ENCODE data around the gene PSMD9.
"Not testable (repeated sequence)": the region's sequence is repeated elsewhere in the genome, so short reads cannot be mapped to it uniquely, and the experiment has no call there.

PSMD9 gene

DNA sequence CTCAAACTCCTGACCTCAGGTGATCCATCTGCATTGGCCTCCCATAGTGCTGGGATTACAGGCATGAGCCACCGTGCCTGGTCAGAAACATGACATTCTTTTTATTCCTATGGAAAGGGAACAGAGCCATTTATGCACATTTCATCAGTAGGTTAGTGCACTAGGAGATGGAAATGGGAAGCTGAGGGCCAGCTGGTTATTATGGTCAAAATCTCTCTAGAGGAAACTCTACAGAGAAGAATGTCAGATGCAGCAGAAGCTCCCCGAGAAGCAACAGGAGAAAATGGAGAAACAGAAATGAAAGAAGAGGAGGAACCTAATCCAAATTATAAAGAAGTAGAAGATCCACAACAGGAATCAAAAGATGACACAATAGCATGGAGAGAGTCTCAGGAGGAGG lies 32.5 kb downstream of the PSMD9 start:
- DNase-seq (ENCODE audit: low read depth), result no peak

DNA sequence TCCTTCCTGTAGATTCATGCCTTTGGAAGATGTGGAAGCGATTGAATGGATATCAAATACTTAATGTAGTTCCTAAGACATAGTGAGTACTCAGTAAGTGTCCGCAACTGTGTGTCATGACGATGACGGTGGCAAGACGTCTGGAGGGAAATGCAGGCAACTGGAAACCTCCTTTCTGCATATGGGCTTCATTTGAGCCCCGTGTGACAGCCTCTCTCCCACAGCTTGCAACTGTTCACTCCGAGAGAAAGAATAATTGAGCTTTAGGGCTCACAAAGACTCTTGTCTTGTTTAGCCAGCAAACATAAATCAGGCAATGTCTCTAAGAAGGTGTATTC lies 36.7 kb downstream of the PSMD9 start:
- DNase-seq (ENCODE audit: low read depth), result no peak

DNA sequence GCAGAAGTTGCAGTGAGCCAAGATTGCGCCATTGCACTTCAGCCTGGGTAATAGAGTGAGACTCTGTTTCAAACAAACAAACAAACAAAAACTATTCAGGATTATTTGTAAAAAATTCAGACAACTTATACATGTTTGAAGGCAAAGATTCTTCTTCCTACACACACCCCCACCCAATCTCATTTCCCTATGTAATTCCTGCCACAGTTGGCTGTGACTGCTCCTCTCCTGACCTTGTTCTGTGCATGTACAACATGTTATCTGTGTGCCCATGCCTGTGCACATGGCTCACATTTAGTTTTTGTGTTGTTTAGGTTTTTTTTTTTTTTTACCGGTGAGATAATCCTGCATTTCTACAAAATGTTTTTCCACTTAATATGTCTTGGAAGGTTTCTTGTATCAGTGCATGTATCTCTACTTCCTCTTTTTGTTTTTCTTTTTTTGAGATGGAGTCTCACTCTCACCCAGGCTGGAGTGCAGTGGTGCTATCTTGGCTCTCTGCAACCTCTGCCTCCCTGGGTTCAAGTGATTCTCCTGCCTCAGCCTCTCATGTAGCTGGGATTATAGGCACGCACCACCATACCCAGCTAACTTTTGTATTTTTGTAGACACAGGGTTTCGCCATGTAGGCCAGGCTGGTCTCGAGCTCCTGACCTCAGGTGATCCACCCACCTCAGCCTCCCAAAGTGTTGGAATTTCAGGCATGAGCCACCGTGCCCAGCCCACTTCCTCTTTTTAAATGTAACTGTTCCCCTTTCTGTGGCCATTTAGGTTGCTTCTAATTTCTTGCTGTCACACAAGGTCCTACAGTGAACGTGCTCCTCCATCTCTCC lies 38.5 kb downstream of the PSMD9 start:
- no peak for DNase-seq (ENCODE audit: low read depth)

DNA sequence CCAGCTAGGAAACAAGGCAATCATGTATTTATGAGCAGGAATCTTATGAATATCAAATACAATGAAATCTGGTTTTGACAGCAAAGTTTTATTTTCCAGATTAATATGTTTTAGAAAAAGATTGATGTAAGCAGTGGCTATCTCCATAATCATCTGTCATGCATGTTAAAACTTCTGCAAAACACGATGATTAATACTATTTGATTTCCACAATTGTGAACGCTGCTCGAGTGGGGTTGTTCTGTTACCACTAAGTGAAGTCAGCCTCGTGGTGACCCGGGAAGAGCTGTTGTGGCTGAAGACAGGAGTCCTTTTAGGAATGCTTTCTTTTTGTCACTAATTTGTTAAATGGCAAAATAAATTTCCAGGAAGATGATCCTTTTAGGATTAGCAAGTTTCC lies 39.2 kb downstream of the PSMD9 start:
- no peak for DNase-seq (ENCODE audit: low read depth)

DNA sequence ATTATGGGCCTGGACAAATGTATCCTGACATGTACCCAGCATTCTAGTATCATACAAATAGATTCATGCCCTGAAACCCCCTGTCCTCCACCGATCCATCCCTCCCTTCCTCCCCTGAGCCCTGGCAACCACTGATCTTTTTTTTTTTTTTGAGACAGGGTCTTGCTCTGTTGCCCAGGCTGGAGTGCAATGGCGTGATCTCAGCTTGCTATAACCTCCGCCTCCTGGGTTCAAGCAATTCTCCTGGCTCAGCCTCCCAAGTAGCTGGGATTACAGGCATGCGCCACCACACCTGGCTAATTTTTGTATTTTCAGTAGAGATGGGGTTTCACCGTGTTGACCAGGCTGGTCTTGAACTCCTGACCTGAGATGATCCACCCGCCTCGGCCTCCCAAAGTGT lies 41.0 kb downstream of the PSMD9 start:
- not testable (repeated sequence) for DNase-seq (ENCODE audit: low read depth)

DNA sequence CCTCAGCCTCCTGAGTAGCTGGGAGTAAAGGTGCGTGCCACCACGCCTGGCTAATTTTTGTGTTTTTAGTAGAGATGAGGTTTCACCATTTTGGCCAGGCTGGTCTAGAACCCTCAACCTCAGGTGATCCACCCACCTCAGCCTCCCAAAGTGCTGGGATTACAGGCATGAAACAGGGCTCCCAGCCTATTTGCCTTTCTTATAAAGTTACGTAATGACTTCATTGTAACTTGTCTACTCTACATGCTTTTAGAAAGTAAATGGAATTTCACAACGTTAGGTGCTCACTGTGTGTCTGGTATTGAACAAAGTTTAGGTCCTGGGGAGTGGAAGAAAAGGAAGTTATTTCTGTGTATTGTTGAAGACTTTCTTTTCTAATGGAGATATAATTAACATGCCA lies 42.3 kb downstream of the PSMD9 start:
- no peak for DNase-seq (ENCODE audit: low read depth)

DNA sequence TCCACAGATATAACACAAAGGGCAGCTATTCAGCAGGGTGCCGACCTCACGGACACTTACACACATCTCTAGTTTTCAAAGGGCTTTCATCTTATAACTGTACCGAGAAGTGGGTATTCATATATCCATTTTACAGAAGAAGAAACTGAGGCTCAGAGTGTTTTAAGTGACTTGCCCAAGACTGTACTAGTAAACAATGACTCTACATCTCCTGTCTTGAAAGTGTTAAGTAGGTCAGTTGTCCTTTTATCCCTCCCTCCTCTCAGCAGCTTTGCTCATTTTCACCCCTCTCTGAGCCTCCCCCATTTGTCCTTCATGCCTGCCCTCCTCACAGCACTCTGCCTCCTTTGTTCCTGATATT lies 43.6 kb downstream of the PSMD9 start:
- no peak for DNase-seq (ENCODE audit: low read depth)

DNA sequence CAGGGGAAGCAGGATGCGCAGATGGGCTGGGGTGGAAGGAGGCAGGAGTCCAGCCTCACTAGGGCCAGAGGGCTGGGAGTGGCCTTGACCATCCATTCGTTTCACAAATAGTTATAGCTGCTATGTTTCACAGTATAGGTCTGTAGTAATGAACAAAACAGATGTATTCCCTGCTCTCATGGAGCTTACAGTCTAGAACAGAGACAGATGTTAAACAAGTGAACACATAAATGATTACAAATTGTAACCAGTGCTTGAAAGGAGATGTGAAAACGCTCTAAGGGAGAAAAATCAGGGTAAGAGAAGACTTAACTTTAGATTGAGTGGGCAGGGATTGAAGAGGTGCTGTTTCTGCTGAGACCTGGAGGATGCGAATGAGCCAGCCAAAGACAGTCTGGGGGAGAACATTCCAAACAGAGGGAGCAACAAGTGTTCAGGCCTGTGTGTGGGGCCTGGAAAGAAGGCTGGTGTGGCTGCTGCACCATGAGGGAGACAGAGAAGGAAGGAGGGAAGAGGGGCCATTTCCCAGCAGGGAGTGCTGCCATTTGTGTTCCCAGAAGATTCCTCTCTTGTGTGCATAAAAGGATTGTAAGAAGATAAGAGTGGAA lies 44.4 kb downstream of the PSMD9 start:
- no peak for DNase-seq (ENCODE audit: low read depth)

DNA sequence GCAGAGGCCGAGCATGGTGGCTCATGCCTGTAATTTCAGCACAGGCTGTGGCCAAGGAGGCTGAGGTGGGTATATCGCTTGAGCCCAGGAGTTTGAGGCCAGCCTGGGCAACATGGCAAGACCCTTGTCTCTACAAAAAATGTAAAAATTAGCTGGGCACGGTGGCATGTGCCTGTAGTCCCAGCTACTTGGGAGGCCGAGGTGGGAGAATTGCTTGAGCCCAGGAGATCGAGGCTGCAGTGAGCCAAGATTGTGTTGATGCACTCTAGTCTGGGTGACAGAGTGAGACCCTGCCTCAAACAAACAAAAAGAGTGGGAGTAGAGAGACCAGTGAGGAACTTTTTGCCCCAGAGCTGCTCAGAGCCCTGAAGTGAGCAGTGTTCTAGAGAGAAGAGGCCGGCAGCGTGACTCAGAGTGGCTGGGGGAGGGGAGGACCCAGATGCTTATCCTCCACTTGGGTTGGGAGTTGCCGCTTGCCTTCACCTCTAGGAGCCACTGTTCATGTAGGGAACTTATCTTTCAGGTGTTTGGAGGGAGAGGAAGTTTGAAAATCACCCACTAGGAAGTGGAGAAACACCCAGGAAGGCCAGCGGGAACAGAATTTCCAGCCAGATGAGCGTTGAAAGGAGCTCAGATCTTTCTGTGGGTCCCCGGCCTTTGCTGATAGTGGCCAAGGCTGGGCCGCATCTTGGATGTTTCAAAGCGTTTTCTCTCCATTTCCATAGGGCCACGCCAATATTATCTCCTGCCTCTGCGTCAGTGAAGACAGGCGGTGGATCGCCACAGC lies 45.1 kb downstream of the PSMD9 start:
- no peak for DNase-seq (ENCODE audit: low read depth)

DNA sequence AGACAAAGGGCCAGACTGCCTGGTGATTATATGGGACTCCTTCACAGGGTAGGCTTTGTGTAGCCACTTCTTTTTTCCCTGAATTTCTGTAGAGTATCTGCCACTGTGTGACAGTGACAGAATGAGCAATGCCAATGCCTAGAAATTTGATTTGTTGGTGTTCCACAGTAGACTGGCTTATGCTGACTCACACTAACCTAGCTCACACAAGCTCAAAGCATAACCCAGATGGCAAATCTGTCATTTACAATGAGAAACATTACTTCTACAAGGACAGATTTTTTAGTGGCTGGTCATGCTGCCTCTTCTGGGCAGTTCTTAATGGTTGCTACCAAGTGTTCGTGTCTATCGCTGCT lies 45.7 kb downstream of the PSMD9 start:
- DNase-seq (ENCODE audit: low read depth), result no peak

DNA sequence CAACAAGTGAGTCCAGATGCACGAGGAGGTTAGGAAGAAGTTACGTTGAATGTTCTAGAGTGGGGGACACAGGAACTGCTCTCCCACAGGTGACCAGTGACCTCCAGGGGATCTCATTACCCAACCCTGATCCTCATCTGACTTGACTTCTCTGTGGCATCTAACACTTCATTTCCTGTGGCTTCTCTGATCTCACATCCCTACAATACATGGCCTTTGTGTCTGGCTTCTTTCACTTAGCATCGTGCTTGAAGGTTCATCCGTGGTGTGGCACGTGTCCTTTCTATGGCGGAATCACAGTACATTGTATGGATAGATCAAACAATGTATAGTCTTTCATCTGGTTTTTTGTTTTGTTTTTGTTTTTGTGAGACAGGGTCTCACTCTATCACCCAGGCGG lies 49.1 kb downstream of the PSMD9 start:
- no peak for DNase-seq (ENCODE audit: low read depth)

DNA sequence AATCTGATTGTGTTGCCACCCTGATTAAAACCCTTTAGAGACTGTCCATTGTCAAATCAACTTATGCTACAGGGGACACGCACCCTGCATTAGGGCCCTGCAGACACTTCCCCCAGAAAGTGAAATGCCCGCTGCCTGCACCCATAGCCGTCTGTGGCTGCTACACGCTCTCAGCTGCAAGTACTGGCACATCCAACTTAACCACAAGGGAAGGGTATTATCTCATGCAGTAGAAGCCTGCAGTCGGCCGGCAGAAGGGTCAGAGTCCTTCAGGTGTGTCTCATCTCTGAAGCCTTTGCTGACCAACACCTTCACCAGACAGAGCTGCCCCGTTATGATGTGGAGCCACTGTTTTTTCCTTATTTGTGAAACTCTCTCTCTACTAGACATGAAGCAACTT lies 50.6 kb downstream of the PSMD9 start:
- no peak for DNase-seq (ENCODE audit: low read depth)

DNA sequence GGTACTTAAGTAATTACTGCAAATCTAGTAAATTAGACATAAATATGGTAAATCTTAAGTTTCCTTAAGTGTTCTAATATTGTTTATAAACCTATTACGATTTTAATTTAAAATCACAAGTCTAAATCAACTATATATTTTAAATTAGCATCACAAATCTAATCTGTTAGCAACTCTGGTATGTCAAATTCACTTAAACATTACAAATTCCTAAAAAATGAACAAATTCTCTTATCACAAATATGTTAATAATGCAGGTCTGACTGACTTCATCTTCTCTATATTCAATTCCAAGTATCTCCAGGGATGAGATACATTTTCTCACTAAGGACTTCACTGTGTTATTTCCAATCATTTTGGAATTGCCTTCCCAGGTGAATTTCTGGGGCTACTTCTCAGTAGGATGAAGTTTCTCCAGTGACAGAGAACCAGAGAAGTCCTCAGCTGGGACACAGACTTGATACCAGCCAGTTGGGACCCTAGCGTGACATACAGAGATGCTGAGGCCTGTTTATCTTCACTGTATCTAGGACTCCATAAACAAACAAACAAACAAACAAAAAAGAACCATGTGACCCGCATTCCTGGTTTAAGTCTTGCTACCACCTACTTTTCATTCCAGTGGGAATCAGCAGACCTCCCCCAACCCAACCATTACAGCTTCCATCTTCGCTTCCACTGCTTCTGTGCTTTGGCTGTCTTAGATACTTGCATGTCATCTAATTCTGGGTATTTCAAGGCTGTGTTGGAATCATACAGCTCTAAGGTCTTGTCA lies 51.6 kb downstream of the PSMD9 start:
- no peak for DNase-seq (ENCODE audit: low read depth)

DNA sequence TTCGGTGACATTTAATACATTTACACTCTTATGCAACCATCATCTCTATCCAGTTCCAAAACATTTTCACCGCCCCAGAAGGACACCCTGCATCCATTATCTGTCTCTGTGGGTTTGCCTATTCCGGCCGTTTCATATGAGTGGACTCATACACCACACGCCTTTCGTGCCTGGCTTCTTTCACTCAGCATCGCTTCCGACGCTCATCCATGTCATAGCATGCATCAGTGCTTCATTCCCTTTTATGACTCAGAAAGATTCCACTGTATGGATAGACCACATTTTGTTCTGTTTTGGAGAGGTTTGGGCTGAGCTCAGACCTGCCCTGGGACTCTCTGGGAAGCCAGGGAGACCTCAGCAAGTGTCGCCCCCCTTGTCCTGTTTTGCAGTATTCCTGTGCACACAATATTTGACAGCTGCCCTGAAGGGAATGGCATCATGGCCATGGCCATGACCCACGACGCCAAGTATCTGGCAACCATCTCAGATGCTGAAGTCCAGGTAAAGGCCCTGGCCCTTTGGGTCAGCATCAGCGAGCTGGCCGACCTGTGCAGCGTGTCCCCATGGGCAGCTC lies 53.6 kb downstream of the PSMD9 start:
- DNase-seq (ENCODE audit: low read depth), result no peak

DNA sequence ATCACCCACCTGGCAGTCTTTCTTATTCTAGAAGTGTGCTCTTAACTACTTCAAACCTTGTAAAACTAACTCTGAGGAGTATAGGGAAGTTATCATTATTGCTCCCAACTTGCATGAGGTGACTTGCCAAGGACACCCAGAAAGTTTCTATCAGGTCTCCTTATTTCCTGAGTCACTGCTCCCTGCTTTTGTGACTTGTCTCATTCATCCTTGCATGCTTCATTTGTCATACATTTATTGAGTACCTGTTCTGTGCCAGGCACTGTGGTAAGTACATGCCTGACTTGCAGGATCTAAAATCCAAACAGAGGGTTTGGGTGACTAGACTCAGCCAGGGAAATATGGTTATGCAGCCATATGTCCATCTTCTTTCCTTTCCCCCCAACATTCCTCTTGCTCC lies 55.3 kb downstream of the PSMD9 start:
- no peak for DNase-seq (ENCODE audit: low read depth)

DNA sequence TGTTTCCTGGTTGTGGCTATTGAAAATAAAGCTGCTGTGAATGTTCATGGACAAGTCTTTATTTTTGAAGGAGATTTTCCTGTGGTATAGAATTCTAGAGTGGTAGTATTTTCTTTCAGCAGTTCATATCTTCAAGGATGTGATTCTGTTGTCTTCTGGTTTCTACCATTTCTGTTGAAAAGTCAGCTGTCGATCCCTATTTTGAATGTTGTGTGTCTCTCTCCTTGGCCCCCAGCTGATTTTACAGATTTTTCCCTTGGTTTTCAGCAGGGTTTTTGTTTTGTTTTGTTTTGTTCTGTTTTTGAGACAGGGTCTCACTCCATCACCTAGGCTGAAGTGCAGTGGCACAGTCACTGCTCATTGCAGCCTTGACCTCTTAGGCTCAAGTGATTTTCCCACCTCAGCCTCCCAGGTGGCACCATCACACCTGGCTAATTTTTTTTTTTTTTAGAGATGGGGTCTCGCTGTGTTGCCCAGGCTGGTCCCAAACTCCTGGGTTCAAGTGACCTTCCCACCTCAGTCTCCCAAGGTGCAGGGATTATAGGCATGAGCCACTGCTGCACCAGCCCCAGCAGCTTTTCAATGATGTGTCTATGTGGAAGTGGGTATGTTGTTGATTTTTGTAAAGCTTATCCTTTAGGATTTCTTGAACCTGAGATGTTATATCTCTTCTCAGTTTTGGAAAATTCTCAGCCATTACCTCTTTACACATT lies 57.9 kb downstream of the PSMD9 start:
- DNase-seq (ENCODE audit: low read depth), result no peak

DNA sequence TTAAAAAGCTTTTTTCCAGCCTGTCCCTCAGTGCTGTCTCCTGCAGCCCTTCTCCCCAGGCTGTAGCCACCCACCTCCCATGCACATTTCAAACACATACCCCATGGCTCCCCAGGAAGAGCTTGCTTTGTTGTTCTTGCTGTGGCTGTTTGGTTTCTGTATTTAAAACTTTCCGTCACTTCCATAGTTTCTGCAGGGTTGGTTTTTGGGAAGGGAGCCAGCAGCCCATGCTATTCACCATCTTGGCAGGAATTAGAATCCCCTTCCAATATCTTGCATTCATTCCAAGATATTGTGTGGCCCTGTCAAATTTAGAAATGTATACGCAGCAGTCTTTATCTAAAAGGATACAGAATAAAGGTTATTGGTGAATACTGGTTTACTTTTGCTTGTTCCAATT lies 59.4 kb downstream of the PSMD9 start:
- DNase-seq (ENCODE audit: low read depth), result no peak

DNA sequence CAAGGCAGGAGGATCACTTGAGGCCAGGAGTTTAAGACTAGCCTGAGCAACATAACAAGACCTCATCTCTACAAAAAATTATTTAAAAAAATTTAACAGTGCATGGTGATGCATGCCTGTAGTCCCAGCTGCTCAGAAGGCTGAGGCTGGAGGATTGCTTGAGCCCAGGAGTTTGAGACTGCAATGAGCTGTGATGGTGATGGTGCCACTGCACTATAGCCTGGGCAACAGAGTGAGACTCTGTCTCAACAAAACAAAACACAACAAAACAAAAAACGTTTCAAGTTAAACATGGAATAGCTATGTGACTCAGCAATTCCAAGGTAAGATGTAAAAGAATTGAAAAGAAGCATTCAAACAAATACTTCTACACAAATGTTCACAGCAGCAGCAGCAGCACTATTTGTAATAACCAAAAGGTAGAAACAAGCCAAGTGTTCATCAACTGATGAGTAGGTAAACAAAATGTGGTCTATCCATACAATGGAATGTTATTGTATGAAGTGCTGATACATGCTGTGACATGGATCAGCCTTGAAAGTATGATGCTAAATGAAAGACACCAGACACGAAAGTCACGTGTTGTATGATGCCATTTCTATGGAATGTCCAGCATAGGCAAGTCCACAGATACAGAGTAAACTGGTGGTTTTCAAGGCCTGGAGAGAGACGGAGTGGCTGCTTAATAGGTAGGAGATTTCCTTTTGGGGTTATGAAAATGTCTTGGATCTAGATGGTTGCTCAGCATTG lies 61.2 kb downstream of the PSMD9 start:
- DNase-seq (ENCODE audit: low read depth), result peak; percentile 90

DNA sequence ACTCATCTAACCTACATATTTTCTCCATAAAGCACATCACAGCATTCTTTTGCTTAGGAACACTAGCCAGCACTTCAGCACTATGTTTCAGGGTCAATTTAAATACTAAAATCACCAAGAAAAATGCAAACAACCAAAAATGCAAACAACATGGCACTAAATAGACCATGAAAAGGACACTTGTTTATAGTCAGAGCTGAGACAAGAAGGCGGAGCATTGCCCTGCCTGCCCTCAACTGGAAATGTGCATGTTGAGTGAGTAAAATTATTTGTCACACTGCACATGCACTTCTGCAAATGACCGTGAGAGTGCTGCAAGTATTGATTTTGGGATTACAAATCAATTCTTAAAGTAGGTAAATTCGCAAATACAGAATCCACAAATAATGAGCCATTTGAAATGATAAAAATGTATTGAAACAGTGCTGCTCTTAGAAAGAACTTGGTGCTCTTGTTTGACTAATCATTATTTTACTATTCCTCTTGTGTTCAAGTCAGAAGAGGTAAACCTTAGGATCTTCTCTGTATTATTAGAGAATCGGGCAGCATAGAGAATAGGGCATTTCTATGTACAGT lies 64.6 kb downstream of the PSMD9 start:
- no peak for DNase-seq (ENCODE audit: low read depth)

DNA sequence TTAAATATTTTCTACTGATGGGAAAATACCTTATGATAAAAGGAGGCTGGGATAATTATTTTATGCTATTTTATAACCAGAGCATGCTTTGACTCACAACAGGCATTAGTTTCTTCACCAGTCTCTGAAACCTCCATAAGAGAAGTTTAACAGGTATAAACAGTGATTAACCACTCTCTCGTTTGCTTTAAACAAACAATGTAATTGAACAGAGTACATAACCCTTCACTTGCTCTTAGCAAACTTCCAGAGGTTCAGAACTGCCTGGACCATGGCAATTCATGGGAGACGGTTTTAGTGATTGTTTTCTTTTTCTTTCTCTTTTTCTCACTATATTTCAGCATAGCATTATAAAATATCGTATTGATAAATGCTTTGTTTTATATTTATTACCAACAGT lies 65.1 kb downstream of the PSMD9 start:
- no peak for DNase-seq (ENCODE audit: low read depth)
